ENCODE results near the gene HOXD12.

- TF ChIP-seq CTCF (IDR thresholded peaks at IDR 0.05) = no peak
- no peak for TF ChIP-seq POLR2A (IDR thresholded peaks at IDR 0.05)
- TF ChIP-seq EP300 (IDR thresholded peaks at IDR 0.05) = no peak
Measured at GRCh38 chr2:176137252-176137580, 37.6 kb downstream of the HOXD12 start.

Measured in ovary (tissue), 3 donors.